GM19324 (cell line): ENCODE data around the gene ABCC1.

ENCODE experiments used
- ATAC-seq: cut with Tn5 transposase; IDR thresholded peaks from one replicate; pipeline ENCODE4 v1.9.1; 2021; ENCODE audit warnings: mild to moderate bottlenecking, moderate library complexity; ENCODE audit not compliant: unreplicated experiment, low FRiP score

The ABCC1 gene

GRCh38 chr16:15986261-15986660, 36.8 kb downstream of the ABCC1 start:
- no peak for ATAC-seq

- ATAC-seq: no peak
These were observed 39.0 kb downstream of the ABCC1 start for GRCh38 chr16:15988268-15989013.

DNA sequence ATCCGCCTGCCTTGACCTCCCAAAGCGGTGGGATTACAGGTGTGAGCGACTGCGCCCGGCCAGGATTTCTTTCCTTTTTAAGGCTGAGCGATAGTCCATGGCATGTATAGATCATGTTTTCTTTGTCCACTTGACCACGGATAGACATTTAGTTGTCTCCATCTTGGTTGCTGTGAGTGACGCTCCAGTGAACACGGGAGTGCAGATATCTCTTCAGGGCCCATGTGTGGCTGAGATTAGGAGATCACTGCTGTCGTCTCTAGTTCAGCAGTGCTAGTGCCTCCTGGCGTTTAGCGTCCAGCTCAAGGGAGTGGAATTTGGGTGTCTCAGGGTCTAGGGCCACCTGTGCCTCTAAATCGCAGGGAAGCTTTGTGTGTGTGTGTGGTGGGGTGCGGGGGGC, 41.5 kb downstream of the ABCC1 start:
- no peak for ATAC-seq

DNA sequence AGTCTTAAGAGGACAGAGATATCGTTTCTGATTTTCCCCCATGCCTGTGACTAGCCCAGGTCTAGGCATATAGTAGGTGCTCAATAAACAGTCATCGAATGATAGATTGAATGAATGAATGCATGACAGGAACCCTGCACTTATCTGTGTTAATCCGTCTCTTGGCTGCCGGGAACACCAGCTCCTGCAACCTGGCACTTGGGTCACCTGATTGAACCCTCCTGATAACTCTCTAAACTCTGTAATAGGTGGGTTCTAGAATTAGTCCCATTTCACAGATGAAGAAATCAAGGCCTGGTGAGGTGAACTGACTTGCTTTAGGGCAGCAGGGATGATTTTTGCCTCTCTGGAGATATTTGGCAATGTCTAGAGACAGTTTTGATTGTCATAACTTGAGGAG, 43.7 kb downstream of the ABCC1 start:
- no peak for ATAC-seq

DNA sequence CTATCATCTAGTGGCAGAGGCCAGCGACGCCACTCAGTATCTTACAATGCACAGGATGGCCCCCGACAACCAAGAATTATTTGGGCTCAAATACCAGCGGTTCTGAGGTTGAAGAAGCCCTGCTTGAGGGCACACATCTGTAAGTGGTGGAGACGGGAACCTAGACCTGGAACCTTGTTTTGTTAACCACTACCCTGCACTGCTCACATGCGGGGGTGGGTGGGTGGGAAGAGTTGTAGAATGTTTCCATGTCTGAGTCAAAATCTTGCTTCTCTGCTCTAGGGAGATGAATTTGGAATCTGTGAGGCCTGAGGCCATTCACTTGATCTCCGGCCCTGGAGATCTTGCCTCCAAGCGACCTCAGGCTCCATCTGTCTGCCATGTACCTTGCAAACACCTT, 44.1 kb downstream of the ABCC1 start:
- ATAC-seq: no peak

DNA sequence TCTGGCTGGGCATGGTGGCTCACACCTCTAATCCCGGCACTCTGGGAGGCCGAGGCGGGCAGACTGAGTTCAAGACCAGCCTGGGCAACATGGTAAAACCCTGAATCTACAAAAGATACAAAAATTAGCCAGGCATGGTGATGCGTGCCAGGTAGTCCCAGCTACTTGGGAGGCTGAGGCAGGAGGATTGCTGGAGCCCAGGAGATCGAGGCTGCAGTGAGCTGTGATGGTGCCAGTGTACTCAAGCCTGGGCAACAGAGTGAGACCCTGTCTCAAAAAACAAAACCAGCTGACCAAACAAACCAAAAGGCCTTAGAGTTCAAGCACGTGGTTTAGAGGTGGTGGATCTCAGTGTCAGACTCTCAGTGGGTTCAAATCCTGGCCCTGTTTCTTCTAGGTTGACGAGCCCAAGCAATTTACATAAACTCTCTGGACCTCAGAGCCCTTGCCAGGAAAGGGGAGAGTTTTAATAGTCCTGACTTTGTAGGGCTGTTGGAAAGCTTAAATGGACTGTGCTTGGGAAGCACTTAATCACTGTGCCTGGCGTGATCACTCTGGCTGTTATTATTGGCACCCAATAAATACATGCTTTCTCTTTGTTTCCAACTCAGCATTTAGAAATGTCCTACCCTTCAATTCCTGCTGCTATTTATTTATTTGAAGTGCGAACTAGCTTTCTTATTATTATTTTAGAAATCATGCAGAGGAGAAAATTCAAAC, 44.7 kb downstream of the ABCC1 start:
- ATAC-seq: no peak

- ATAC-seq: no peak
These were observed 47.2 kb downstream of the ABCC1 start for GRCh38 chr16:15996432-15997109.

- no peak for ATAC-seq
These were observed 51.3 kb downstream of the ABCC1 start for GRCh38 chr16:16000685-16001084.

GRCh38 chr16:16001596-16002255, 52.3 kb downstream of the ABCC1 start:
- no peak for ATAC-seq

- no peak for ATAC-seq
These were observed 54.4 kb downstream of the ABCC1 start for GRCh38 chr16:16003719-16004313.

DNA sequence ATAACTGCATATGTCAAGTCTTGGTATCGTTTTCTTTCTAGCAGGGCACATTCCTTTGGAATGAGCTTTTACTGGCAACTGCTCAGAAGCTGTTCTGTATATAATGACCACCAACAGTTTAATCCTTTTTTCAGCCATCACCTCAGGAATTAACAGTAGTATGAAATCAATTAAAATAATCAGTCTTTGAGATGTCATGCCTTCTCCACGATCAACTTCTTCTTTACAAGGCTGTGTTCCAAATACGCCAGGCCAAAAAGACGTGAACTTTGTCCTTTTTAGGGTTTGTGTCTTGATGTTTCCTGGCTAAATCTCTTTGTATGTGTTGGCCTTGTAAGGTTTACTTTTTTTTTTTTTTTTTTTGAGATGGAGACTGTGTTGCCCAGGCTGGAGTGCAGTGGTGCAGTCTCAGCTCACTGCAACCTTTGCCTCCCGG, 54.9 kb downstream of the ABCC1 start:
- ATAC-seq: no peak

GRCh38 chr16:16005721-16006120, 56.3 kb downstream of the ABCC1 start:
- ATAC-seq: no peak

GRCh38 chr16:16006650-16007049, 57.2 kb downstream of the ABCC1 start:
- no peak for ATAC-seq

GRCh38 chr16:16007743-16008111, 58.3 kb downstream of the ABCC1 start:
- ATAC-seq: peak; percentile 52

- ATAC-seq: no peak
These were observed 59.2 kb downstream of the ABCC1 start for GRCh38 chr16:16008666-16009065.

GRCh38 chr16:16009401-16009800, 60.0 kb downstream of the ABCC1 start:
- no peak for ATAC-seq

DNA sequence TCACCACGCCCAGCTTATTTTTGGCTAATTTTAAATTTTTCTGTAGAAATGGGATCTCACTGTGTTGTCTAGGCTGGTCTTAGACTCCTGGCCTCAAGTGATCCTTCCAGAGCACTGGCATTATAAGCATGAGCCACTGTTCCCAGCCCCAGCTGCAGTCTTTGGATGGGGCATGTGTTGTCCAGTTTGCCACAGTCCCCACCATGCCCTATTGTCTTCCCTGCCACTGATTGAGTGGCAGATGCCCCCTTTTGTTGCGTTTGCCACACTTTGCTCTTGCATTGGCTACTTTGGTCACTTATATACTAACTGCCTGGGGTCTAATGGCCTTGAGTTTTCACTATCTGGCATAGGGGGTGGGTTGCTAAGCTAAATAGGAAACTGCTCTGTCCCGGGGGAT, 60.8 kb downstream of the ABCC1 start:
- ATAC-seq: no peak

DNA sequence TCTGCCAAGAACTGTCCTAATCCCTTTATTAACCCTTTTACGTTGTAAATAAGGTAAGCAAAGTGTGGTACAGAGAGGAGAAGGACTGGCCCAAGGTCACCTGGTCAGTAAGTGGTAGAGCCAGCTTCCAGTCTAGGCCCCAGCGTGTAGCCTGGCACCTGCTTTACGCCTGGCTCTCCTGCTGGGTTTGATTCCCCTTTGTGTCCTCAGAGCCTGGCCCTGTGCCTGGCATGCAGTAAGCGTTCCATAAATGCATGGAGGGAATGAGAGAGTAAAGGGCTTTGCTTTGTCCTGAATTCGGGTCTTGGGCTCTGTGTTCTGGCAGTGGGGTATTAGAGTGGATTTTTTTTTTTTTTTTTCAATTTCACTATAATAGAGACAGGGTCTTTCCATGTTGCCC, 62.7 kb downstream of the ABCC1 start:
- no peak for ATAC-seq

GRCh38 chr16:16013812-16014211, 64.4 kb downstream of the ABCC1 start:
- ATAC-seq: no peak

DNA sequence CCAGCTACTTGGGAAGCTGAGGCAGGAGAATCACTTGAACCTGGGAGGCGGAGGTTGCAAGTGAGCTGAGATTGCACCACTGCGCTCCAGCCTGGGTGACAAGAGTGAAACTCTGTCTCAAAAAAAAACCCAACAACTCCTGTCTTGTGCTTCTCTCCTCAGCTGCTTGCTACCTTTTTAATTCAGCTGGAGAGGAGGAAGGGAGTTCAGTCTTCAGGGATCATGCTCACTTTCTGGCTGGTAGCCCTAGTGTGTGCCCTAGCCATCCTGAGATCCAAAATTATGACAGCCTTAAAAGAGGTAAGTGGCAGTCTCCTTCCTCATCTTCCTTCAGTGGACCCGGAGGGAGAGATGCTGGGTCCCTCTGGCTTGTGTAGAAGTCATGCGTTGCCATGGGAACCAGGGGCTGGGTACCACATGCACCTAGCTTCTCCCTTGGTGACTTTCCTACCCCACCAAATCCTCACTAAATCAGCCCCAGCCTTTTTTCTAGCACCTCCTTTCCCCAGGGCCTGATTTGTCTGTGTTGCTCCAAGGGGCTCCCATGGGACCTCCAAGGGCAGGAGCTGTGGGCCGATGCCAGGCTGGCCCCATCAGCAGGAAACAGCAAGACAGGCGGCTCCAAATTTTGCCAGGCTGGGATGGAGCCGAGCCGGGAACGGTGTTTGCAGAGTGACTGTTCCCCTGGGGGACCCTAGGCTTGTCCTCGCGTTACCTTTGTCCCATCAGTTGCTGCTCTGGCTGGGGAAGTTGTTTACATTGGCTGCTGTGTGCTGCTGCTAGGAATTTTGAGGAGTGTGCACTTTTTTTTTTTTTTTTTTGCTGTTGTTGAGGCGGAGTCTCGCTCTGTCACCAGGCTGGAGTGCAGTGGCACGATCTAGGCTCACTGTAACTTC, 65.2 kb downstream of the ABCC1 start:
- ATAC-seq: no peak
